ENCODE measurements around the gene MTCH2. TPM values are rescaled to one million over a fixed set of nuclear protein-coding genes. Genes with fewer than 3 reads are reported as not detected.
"Not testable (repeated sequence)": the region's sequence is repeated elsewhere in the genome, so short reads cannot be mapped to it uniquely, and the experiment has no call there.

MTCH2 gene
- total RNA-seq, 1 experiment from 2014 or later = 230 TPM

DNA sequence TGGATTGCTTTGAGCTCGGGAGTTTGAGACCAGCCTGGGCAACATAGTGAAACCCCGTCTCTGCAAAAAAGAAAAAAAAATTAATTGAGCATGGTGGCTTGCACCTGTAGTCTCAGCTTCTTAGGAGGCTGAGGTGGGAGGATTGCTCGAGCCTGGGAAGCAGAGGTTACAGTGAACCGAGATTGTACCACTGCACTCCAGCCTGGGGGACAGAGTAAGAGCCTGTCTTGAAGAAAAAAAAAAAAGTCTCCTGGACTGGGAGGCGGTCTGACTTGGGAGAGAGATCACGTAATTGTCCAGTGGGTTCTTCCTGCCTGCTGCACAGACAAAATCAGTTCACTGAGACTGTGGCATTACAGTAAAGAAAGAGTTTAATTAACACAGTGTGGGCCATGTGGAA, 3.1 kb upstream of the MTCH2 start:
- intact Hi-C loops (cut with micrococcal nuclease; ENCODE audit: unreplicated experiment) = no loop called here
- H3K9me3 ChIP-seq (ENCODE audit: control insufficient read depth, insufficient read depth, low read depth, low read length) = no peaks in the 10 kb centered on the region
- ChIA-PET POLR2A (no interaction called here), CTCF (no interaction called here)
- in situ Hi-C loops (cut with HindIII; ENCODE audit: low pct_unique_long_range_greater_than_20kb, low sequenced_read_pairs) = no loop called here
- DNase-seq (ENCODE audit: low read depth, low spot score) = no peak
- H3K4me3 ChIP-seq (ENCODE audit: low read depth in 2 of 2, low read length in 2 of 2) = no peak overlapping the region
- no peak overlapping the region for H3K27ac ChIP-seq (ENCODE audit: low read length)
- BruUV-seq (replicated peaks) = no TSS peak
- H3K36me3 ChIP-seq (ENCODE audit: control insufficient read depth, insufficient read depth, low read length) = no peaks in the 10 kb centered on the region; the same call in 1 of the 2 replicates
- TF ChIP-seq, protein P1, sequence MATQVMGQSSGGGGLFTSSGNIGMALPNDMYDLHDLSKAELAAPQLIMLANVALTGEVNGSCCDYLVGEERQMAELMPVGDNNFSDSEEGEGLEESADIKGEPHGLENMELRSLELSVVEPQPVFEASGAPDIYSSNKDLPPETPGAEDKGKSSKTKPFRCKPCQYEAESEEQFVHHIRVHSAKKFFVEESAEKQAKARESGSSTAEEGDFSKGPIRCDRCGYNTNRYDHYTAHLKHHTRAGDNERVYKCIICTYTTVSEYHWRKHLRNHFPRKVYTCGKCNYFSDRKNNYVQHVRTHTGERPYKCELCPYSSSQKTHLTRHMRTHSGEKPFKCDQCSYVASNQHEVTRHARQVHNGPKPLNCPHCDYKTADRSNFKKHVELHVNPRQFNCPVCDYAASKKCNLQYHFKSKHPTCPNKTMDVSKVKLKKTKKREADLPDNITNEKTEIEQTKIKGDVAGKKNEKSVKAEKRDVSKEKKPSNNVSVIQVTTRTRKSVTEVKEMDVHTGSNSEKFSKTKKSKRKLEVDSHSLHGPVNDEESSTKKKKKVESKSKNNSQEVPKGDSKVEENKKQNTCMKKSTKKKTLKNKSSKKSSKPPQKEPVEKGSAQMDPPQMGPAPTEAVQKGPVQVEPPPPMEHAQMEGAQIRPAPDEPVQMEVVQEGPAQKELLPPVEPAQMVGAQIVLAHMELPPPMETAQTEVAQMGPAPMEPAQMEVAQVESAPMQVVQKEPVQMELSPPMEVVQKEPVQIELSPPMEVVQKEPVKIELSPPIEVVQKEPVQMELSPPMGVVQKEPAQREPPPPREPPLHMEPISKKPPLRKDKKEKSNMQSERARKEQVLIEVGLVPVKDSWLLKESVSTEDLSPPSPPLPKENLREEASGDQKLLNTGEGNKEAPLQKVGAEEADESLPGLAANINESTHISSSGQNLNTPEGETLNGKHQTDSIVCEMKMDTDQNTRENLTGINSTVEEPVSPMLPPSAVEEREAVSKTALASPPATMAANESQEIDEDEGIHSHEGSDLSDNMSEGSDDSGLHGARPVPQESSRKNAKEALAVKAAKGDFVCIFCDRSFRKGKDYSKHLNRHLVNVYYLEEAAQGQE (IDR thresholded peaks at IDR 0.05; ENCODE audit: insufficient read depth in 1 of 2, low read depth in 2 of 2, low read length in 1 of 2) = no peak
- no peak for TF ChIP-seq POLR2AphosphoS5 (IDR thresholded peaks at IDR 0.05; ENCODE audit: low read depth, low read length)
- no peak for TF ChIP-seq SIN3A (IDR thresholded peaks at IDR 0.05; ENCODE audit: borderline replicate concordance, insufficient read depth, low read depth, low read length)
- TF ChIP-seq, protein P2, sequence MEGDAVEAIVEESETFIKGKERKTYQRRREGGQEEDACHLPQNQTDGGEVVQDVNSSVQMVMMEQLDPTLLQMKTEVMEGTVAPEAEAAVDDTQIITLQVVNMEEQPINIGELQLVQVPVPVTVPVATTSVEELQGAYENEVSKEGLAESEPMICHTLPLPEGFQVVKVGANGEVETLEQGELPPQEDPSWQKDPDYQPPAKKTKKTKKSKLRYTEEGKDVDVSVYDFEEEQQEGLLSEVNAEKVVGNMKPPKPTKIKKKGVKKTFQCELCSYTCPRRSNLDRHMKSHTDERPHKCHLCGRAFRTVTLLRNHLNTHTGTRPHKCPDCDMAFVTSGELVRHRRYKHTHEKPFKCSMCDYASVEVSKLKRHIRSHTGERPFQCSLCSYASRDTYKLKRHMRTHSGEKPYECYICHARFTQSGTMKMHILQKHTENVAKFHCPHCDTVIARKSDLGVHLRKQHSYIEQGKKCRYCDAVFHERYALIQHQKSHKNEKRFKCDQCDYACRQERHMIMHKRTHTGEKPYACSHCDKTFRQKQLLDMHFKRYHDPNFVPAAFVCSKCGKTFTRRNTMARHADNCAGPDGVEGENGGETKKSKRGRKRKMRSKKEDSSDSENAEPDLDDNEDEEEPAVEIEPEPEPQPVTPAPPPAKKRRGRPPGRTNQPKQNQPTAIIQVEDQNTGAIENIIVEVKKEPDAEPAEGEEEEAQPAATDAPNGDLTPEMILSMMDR (IDR thresholded peaks at IDR 0.05) = no peak
- ATAC-seq = no peak
- no peaks in the 10 kb centered on the region for H3K27me3 ChIP-seq (ENCODE audit: control insufficient read depth, insufficient read depth, low read length)
- peaks cover 8% of the 10 kb centered on the region; the same call in 1 of the 2 replicates for H3K4me1 ChIP-seq (ENCODE audit: control insufficient read depth, insufficient read depth, low read length)

DNA sequence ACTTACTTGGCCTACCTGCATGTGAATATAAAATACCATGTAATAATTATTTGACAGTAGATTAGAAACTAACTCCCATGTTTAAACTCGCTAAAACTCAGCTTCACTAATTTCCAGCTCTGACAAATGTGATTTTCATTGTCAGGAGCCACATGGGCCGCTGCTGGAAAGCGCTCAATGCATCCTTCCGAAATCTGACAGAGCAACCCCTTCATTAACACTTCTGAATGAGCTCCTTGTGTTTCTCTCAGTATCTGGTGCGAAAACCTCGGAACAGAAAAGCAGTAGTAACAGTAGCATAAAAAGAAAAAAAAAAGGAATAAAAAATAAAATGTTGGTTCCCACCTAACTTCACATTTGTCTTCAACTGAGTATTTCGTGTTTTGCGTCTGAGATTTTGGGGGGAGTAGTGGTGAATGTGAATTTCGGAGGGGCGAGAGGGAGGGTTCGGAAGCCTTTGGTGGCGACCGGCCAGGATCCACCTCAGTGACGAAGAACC, 710 bp downstream of the MTCH2 start:
- H3K36me3 ChIP-seq (ENCODE audit: control insufficient read depth, insufficient read depth, low read length) = peaks cover 11% of the 10 kb centered on the region; the same call in 1 of the 2 replicates
- no peak for ATAC-seq
- no peaks in the 10 kb centered on the region for H3K9me3 ChIP-seq (ENCODE audit: control insufficient read depth, insufficient read depth, low read depth, low read length)
- DNase-seq (ENCODE audit: low read depth, low spot score) = no peak
- in situ Hi-C loops (cut with HindIII; ENCODE audit: low pct_unique_long_range_greater_than_20kb, low sequenced_read_pairs) (no loop called here), intact Hi-C loops (cut with micrococcal nuclease; ENCODE audit: unreplicated experiment) (loop anchor here (2.0 kb wide), 1 partner anchor 75 kb away; no protein-coding TSS in a partner anchor)
- H3K27ac ChIP-seq (ENCODE audit: low read length) = peak overlapping the region; percentile 96
- no peak for TF ChIP-seq TCF7L2 (IDR thresholded peaks at IDR 0.05; ENCODE audit: low read depth, low read length)
- TF ChIP-seq SIN3A (IDR thresholded peaks at IDR 0.05; ENCODE audit: borderline replicate concordance, insufficient read depth, low read depth, low read length) = no peak
- TF ChIP-seq, protein P1 (IDR thresholded peaks at IDR 0.05; ENCODE audit: insufficient read depth in 1 of 2, low read depth in 2 of 2, low read length in 1 of 2) = no peak
- TF ChIP-seq, protein P2 (IDR thresholded peaks at IDR 0.05) = no peak
- no peak for TF ChIP-seq POLR2AphosphoS5 (IDR thresholded peaks at IDR 0.05; ENCODE audit: low read depth, low read length)
- peaks cover 8% of the 10 kb centered on the region; the same call in 1 of the 2 replicates for H3K4me1 ChIP-seq (ENCODE audit: control insufficient read depth, insufficient read depth, low read length)
- H3K4me3 ChIP-seq (ENCODE audit: low read depth in 2 of 2, low read length in 2 of 2) = peak overlapping the region; percentile 73 to 88
- TSS peak; percentile 93 for BruUV-seq (replicated peaks)
- POLR2A ChIA-PET = interaction anchor here (0.5 to 0.7 kb wide), 2 partner anchors 33 to 130 kb away, joined by 3 read pairs; no protein-coding TSS in a partner anchor
- H3K27me3 ChIP-seq (ENCODE audit: control insufficient read depth, insufficient read depth, low read length) = no peaks in the 10 kb centered on the region
- CTCF ChIA-PET = no interaction called here

DNA sequence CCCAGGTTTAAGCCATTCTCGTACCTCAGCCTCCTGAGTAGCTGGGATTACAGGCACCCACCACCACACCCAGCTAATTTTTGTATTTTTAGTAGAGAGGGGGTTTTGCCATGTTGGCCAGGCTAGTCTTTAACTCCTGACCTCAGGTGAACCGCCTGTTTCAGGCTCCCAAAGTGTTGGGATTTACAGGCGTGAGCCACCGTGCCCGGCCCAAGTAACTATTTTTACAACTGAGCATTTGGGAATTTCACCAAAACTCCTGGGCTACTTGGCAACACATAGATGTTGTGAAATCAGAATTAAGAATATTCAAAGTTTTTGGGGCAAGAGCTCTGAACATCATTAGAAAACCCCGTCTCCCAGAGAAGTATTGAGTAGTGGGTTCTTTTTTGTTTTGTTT, 1.9 kb downstream of the MTCH2 start:
- ATAC-seq; POLR2A ChIA-PET; intact Hi-C loops (cut with micrococcal nuclease; ENCODE audit: unreplicated experiment); H3K9me3 ChIP-seq (ENCODE audit: control insufficient read depth, insufficient read depth, low read depth, low read length); H3K27ac ChIP-seq (ENCODE audit: low read length); CTCF ChIA-PET; BruUV-seq (replicated peaks); H3K4me1 ChIP-seq (ENCODE audit: control insufficient read depth, insufficient read depth, low read length); in situ Hi-C loops (cut with HindIII; ENCODE audit: low pct_unique_long_range_greater_than_20kb, low sequenced_read_pairs); H3K4me3 ChIP-seq (ENCODE audit: low read depth in 2 of 2, low read length in 2 of 2); DNase-seq (ENCODE audit: low read depth, low spot score); H3K27me3 ChIP-seq (ENCODE audit: control insufficient read depth, insufficient read depth, low read length): not testable (repeated sequence)
- H3K36me3 ChIP-seq (ENCODE audit: control insufficient read depth, insufficient read depth, low read length) = peaks cover 12% of the 10 kb centered on the region

Data from Panc1 (cell line).